ENCODE results near the gene ADAM12. TPM values are rescaled to one million over a fixed set of nuclear protein-coding genes. Genes with fewer than 3 reads are reported as not detected.

Gene ADAM12
- total RNA-seq, 1 experiment from 2014 or later = not detected

DNA sequence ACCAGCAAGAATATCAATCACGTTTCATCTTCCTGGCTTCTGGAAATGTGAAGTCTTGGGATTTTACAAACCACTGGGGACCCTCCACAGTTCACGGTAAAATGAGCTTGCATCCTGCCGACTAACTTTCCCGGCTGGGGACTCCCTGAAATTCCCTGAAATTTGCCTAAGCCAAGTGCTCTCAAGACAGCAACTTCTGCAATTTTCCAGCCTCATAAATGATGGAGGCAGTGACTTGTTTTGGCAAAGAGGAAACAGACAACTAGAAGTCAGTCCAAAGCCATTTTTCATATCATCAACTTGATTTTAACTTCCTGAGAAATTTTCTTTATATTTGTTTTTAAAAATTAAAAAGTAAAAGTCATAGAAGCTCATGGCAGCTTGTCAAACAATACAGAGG, 279.6 kb downstream of the ADAM12 start:
- H3K36me3 ChIP-seq (ENCODE audit: control insufficient read depth in 1 of 2, insufficient read depth in 2 of 2, low read length in 2 of 2) = no peaks in the 10 kb centered on the region

More for the DNA sequence above, 279.6 kb downstream of the ADAM12 start:
- no peak for ATAC-seq
- no peaks in the 10 kb centered on the region for H3K79me2 ChIP-seq (ENCODE audit: insufficient read depth, low read length)
- no peak overlapping the region for H3K9ac ChIP-seq (ENCODE audit: low read length)
- H3K4me3 ChIP-seq (replicated peaks in 1 of 2; ENCODE audit: low read depth in 1 of 2, low read length in 2 of 2) = no peak overlapping the region
- peaks cover 52% of the 10 kb centered on the region for H3K27me3 ChIP-seq (ENCODE audit: insufficient read depth, low read length)
- H3K4me2 ChIP-seq (ENCODE audit: low read length) = no peak overlapping the region
- ChIA-PET RAD21 (ENCODE audit: low non-redundant PET in 1 of 2, low total read pairs in 2 of 2, uncharacterized antibody in 2 of 2, unreplicated experiment in 2 of 2) (no interaction called here), CTCF (no interaction called here), POLR2A (no interaction called here)
- no peaks in the 10 kb centered on the region for H4K20me1 ChIP-seq (ENCODE audit: insufficient read depth)
- H3K27ac ChIP-seq (ENCODE audit: low read depth, low read length) = no peak overlapping the region
- BruUV-seq (replicated peaks) = no TSS peak
- no peaks in the 10 kb centered on the region for H3K4me1 ChIP-seq (ENCODE audit: control insufficient read depth in 1 of 2, insufficient read depth in 2 of 2, low read length in 2 of 2)
- no peak for DNase-seq (ENCODE audit: low read depth, low spot score)
- intact Hi-C loops (cut with micrococcal nuclease) = no loop called here
- no peak for TF ChIP-seq POLR2A (IDR thresholded peaks at IDR 0.05; ENCODE audit: borderline replicate concordance, extremely low read depth, insufficient read depth, insufficient read length)
- no peak for TF ChIP-seq EZH2 (IDR thresholded peaks at IDR 0.05)
- no peak for TF ChIP-seq ZFX (IDR thresholded peaks at IDR 0.05)
- TF ChIP-seq TCF7L2 (IDR thresholded peaks at IDR 0.05; ENCODE audit: borderline replicate concordance, extremely low read depth, insufficient read depth, insufficient read length) = no peak
- TF ChIP-seq, protein P1, sequence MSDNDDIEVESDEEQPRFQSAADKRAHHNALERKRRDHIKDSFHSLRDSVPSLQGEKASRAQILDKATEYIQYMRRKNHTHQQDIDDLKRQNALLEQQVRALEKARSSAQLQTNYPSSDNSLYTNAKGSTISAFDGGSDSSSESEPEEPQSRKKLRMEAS (IDR thresholded peaks at IDR 0.05) = no peak
- TF ChIP-seq CTCF (IDR thresholded peaks at IDR 0.05 in 2 of 3, conservative IDR thresholded peaks at IDR 0.05 in 1 of 3; ENCODE audit: borderline replicate concordance in 1 of 3, insufficient read depth in 1 of 3, low read depth in 2 of 3, low read length in 2 of 3) = no peak
- TF ChIP-seq, protein P2, sequence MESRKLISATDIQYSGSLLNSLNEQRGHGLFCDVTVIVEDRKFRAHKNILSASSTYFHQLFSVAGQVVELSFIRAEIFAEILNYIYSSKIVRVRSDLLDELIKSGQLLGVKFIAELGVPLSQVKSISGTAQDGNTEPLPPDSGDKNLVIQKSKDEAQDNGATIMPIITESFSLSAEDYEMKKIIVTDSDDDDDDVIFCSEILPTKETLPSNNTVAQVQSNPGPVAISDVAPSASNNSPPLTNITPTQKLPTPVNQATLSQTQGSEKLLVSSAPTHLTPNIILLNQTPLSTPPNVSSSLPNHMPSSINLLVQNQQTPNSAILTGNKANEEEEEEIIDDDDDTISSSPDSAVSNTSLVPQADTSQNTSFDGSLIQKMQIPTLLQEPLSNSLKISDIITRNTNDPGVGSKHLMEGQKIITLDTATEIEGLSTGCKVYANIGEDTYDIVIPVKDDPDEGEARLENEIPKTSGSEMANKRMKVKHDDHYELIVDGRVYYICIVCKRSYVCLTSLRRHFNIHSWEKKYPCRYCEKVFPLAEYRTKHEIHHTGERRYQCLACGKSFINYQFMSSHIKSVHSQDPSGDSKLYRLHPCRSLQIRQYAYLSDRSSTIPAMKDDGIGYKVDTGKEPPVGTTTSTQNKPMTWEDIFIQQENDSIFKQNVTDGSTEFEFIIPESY (IDR thresholded peaks at IDR 0.05; ENCODE audit: extremely low read depth, insufficient replicate concordance, low read length) = no peak
- TF ChIP-seq SP1 (IDR thresholded peaks at IDR 0.05; ENCODE audit: low read depth) = no peak
- no peak for TF ChIP-seq ELF1 (IDR thresholded peaks at IDR 0.05; ENCODE audit: borderline replicate concordance, low read depth)
- TF ChIP-seq, protein P3, sequence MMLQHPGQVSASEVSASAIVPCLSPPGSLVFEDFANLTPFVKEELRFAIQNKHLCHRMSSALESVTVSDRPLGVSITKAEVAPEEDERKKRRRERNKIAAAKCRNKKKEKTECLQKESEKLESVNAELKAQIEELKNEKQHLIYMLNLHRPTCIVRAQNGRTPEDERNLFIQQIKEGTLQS (IDR thresholded peaks at IDR 0.05) = no peak
- no peak for TF ChIP-seq FOSL1 (IDR thresholded peaks at IDR 0.05; ENCODE audit: low read depth)
- TF ChIP-seq CBX3 (IDR thresholded peaks at IDR 0.05; ENCODE audit: low read depth) = no peak
- H2AFZ ChIP-seq (ENCODE audit: low read depth, low read length, poor library complexity, severe bottlenecking) = no peak overlapping the region
- no peaks in the 10 kb centered on the region for H3K9me2 ChIP-seq (ENCODE audit: insufficient read depth)
- H3K9me3 ChIP-seq (ENCODE audit: control insufficient read depth in 1 of 2, insufficient read depth in 1 of 2, low read depth in 1 of 2, low read length in 2 of 2) = no peaks in the 10 kb centered on the region
